Activated CD4-positive, alpha-beta T cell treated with anti-CD3 and anti-CD28 coated beads for 4 hours (primary cell): ENCODE results near the gene TKTL2.

Source experiments
- DNase-seq, 2 donors: peaks; one replicate each; pipeline ENCODE4 v3.0.0-alpha.2; 2020

Gene TKTL2

GRCh38 chr4:163440040-163440439 lies 33.5 kb downstream of the TKTL2 start:
- DNase-seq, result no peak
